Ammon's horn (tissue), 1 donor: ENCODE results near the gene RPS6KA2.
A peak's percentile ranks its signal among the peaks of the same experiment; 100 is the strongest.
"Not testable (repeated sequence)": the region's sequence is repeated elsewhere in the genome, so short reads cannot be mapped to it uniquely, and the experiment has no call there.

Experiments
- DNase-seq: peaks from one replicate; pipeline ENCODE4 v3.0.0-alpha.2; 2016; ENCODE audit warnings: low spot score

RPS6KA2 gene

DNA sequence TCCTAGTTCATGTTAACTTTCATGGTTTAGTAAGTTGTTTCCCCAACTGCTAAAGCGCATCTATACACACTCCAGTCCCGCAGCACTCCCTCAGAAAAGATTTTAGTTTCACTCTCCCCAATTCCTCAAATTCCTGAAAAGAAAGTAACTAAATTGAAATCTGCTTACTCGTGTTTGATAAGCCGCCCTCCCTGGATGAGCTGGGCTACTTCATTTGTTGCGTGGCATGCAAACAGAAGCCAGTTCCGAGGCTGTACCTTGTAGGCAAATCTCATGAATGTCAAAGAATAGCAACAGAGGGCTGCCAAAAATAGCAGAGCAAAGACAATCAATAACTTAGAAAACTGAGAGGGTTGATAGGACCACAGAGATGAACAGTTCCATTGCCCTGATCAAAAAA is 261.2 kb downstream of the RPS6KA2 start:
- DNase-seq = no peak

DNA sequence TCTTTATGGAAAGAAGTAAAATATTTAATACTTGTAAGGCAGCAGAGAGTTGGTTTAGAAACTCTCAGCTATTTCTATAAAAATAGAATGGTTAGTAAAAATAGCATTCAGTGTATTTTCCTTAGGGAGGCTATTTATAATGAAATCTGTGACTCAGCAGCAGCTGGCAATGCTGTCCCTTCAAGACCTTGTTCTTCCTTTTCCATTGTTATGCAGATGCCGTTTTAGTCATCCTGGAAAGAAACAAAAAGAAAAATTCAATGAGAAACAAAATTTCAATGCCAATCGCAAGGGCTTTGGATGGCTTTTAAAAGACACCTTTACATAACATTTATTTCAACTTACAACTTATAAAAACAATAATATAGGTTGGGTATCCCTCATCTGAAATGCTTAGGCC is 261.8 kb downstream of the RPS6KA2 start:
- DNase-seq = peak; percentile 53

DNA sequence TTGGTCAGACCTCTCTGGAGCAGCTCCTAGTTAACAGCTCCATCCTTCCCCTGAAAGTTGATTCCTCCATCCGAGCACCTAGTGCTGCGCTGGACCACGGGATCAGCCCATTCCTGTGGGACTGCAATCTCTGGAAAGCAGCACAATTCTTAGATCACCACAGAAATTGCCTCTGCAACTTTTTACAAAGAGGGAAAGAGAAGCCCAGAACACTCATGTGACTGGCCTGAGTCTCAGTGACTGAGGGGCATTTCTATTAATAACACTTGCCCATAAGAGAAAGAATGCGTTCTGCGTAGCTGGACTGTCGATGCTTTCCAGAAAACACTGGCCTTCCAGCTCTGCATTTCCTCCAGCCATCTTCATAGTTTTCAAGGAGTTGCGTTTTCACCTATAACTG is 262.6 kb downstream of the RPS6KA2 start:
- DNase-seq = peak; percentile 14

DNA sequence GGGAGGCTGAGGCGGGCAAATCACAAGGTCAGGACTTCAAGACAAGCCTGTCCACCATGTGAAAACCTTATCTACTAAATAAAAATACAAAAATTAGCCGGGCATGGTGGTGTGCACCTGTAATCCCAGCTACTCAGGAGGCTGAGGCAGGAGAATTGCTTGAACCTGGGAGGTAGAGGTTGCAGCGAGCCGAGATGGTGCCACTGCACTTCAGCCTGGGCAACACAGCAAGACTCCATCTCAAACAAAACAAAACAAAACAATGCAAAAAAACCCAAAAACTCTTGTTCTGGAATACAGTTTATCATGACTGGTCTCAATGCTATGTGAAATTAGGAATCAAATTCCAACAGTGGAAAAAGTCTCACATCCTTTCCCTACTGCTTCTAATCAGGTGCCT is 264.6 kb downstream of the RPS6KA2 start:
- not testable (repeated sequence) for DNase-seq

DNA sequence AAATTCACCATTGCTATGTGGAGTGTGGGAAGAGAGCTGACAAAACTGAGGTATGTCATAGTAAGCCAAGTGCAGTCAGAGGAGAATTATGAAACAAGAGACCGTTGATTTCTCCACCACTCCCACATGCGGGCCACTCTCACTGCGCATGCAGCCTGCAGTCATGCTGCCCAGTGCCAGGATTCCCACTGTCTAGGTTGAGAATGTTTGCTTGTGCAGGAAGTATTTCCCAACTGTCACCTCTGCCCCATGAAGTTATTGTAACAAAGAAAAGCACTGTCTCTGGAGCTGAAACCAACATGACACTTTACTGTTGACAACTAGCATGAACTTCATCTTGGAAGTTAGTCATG is 266.0 kb downstream of the RPS6KA2 start:
- DNase-seq = no peak

DNA sequence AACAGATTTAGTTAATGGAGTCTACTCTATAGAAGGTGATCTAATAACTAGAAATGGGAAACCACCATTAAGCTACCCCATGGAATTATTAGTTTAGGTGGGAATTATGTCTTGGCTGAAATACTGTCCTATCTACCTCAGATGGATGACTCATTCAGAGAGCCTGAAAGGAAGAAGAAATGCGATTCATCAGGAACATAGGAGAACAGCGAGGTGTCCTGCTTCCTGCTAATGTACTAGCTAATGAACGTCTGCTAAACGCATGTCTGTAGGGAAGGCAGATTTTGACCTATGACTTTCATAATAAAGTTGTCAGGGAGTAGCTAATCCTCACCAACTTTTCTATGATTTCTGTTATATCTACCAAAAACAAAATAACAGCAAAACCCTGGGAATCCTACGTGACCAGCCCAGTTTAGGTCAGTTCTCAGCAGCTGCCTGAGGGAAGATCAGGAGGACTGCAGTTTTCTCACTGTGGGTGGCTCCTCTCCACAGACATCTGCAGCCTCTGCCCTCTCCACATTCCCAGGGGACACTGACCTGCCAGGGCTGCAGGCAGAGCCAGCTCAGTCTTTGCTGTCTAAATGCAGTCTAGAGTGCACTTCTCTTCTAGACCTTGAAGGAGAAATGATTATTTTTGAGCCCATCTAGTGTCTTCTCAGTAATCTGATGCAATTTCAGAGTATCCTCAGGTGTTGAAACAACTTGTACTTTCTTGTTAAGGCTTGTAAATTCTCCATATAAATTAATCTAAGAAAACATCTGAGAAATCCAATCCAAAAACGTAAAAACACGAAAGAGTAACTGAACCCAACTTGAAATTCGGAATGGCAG is 266.6 kb downstream of the RPS6KA2 start:
- no peak for DNase-seq
